Astrocyte (in vitro differentiated cells and primary cell): ENCODE measurements around the gene ADCY2.

ENCODE experiments used
- CTCF ChIP-seq: IDR thresholded peaks from 2 replicates; pipeline ENCODE4 v1.5.1; 2011; ENCODE audit warnings: low read depth, mild to moderate bottlenecking, inconsistent platforms, low read length, moderate library complexity; ENCODE audit not compliant: insufficient read depth
- EZH2 ChIP-seq: IDR thresholded peaks from 2 replicates; pipeline ENCODE4 v1.6.1; 2012; ENCODE audit warnings: mild to moderate bottlenecking, low read length, inconsistent platforms; ENCODE audit not compliant: insufficient read depth

GRCh38 chr5:7856855-7857254 lies 460.9 kb downstream of the ADCY2 start:
- peak; percentile 60 for TF ChIP-seq CTCF
- TF ChIP-seq EZH2: no peak
